Measurements from ENCODE around the gene CADPS. TPM values are rescaled to one million over a fixed set of nuclear protein-coding genes. Genes with fewer than 3 reads are reported as not detected.

Gene CADPS
- total RNA-seq, 1 donor from 2014 or later = 2.7 TPM

GRCh38 chr3:62622553-62623174 is 252.6 kb downstream of the CADPS start:
- Histone ChIP-seq H3K9me3 (no peaks in the 10 kb centered on the region), H3K4me1 (no peaks in the 10 kb centered on the region), H3K4me3 (no peak overlapping the region), H3K36me3 (no peaks in the 10 kb centered on the region), H3K27ac (no peak overlapping the region), H3K27me3 (ENCODE audit: low read depth) (no peaks in the 10 kb centered on the region)
- intact Hi-C loops (cut with DNase I) = no loop called here
- peak; percentile 58 for TF ChIP-seq CTCF (IDR thresholded peaks at IDR 0.05)
- ATAC-seq (peak; percentile 69 to 79), DNase-seq (no peak)

GRCh38 chr3:62621925-62622324 is 253.3 kb downstream of the CADPS start:
- H3K4me3 ChIP-seq = no peak overlapping the region
- no peaks in the 10 kb centered on the region for H3K27me3 ChIP-seq (ENCODE audit: low read depth)
- H3K36me3 ChIP-seq = no peaks in the 10 kb centered on the region
- intact Hi-C loops (cut with DNase I) = no loop called here
- no peaks in the 10 kb centered on the region for H3K4me1 ChIP-seq
- no peak for TF ChIP-seq CTCF (IDR thresholded peaks at IDR 0.05)
- DNase-seq = no peak
- no peaks in the 10 kb centered on the region for H3K9me3 ChIP-seq
- no peak for ATAC-seq
- H3K27ac ChIP-seq = no peak overlapping the region

GRCh38 chr3:62621176-62621575 is 254.0 kb downstream of the CADPS start:
- H3K4me1 ChIP-seq = no peaks in the 10 kb centered on the region
- H3K36me3 ChIP-seq = no peaks in the 10 kb centered on the region
- intact Hi-C loops (cut with DNase I) = no loop called here
- no peaks in the 10 kb centered on the region for H3K9me3 ChIP-seq
- H3K27ac ChIP-seq = no peak overlapping the region
- H3K4me3 ChIP-seq = no peak overlapping the region
- no peaks in the 10 kb centered on the region for H3K27me3 ChIP-seq (ENCODE audit: low read depth)
- TF ChIP-seq CTCF (IDR thresholded peaks at IDR 0.05) = no peak
- DNase-seq (no peak), ATAC-seq (no peak)

- peak in 1 of 2 donors; percentile 59 for ATAC-seq
- no peaks in the 10 kb centered on the region for H3K36me3 ChIP-seq
- no peak for TF ChIP-seq CTCF (IDR thresholded peaks at IDR 0.05)
- H3K27me3 ChIP-seq (ENCODE audit: low read depth) = no peaks in the 10 kb centered on the region
- no peaks in the 10 kb centered on the region for H3K9me3 ChIP-seq
- no peak overlapping the region for H3K27ac ChIP-seq
- intact Hi-C loops (cut with DNase I) = no loop called here
- H3K4me1 ChIP-seq = no peaks in the 10 kb centered on the region
- DNase-seq = no peak
- no peak overlapping the region for H3K4me3 ChIP-seq
Observed at GRCh38 chr3:62615258-62615849, 259.9 kb downstream of the CADPS start.

GRCh38 chr3:62614527-62614926 is 260.7 kb downstream of the CADPS start:
- no peak for TF ChIP-seq CTCF (IDR thresholded peaks at IDR 0.05)
- Histone ChIP-seq H3K27ac (no peak overlapping the region), H3K9me3 (no peaks in the 10 kb centered on the region), H3K4me1 (no peaks in the 10 kb centered on the region), H3K27me3 (ENCODE audit: low read depth) (no peaks in the 10 kb centered on the region), H3K4me3 (no peak overlapping the region), H3K36me3 (no peaks in the 10 kb centered on the region)
- no peak for ATAC-seq
- DNase-seq = no peak
- intact Hi-C loops (cut with DNase I) = no loop called here
